Hair follicular keratinocyte (primary cell): ENCODE data around the gene PPP1CB. TPM values are rescaled to one million over a fixed set of nuclear protein-coding genes. Genes with fewer than 3 reads are reported as not detected.

Source experiments
- total RNA-seq: library from RNA; depleted of rRNA; stranded (reverse); fragments of >200 nt; gene quantifications from 2 replicates; pipeline ENCODE4 v1.2.3, GENCODE V29; 2015

Gene PPP1CB
- total RNA-seq = 90.4 and 114 TPM in 2 replicates

DNA sequence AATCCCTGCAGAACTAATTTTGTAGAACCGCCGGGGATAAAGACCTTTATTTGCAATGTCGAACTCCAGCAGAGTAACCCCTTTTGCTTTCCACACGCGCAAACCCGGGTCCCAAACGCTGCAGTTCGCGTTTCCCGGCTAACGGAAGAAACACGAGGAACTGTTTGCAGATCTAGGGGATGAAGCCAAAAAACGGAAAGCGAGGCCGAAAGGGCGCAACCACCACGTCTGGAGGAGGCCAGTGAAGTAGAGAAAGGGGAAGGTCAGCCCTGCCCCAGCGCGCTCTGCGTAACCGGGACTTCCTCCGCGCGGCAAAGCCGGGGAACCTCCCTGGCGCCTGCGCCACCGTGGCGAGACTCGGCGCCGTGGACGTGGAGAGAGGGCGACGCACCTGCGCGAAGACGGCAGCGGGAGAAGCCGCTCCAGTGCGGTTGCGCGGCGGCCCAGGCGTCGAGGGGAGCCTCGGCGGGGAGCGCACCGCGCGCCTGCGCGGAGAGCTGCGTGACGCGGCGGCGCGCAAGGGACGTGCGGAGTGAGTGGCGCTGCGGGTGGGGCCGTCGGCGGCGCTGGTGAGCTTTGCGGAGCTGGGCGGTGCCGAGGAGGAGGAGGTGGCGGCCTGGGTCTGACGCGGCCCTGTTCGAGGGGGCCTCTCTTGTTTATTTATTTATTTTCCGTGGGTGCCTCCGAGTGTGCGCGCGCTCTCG lies at the start of gene PPP1CB:
Gene PPP1CB (plus strand): TSS at position 579 of the 704 bp plus-strand sequence. CDS start 295 bp downstream, outside the sequence.

DNA sequence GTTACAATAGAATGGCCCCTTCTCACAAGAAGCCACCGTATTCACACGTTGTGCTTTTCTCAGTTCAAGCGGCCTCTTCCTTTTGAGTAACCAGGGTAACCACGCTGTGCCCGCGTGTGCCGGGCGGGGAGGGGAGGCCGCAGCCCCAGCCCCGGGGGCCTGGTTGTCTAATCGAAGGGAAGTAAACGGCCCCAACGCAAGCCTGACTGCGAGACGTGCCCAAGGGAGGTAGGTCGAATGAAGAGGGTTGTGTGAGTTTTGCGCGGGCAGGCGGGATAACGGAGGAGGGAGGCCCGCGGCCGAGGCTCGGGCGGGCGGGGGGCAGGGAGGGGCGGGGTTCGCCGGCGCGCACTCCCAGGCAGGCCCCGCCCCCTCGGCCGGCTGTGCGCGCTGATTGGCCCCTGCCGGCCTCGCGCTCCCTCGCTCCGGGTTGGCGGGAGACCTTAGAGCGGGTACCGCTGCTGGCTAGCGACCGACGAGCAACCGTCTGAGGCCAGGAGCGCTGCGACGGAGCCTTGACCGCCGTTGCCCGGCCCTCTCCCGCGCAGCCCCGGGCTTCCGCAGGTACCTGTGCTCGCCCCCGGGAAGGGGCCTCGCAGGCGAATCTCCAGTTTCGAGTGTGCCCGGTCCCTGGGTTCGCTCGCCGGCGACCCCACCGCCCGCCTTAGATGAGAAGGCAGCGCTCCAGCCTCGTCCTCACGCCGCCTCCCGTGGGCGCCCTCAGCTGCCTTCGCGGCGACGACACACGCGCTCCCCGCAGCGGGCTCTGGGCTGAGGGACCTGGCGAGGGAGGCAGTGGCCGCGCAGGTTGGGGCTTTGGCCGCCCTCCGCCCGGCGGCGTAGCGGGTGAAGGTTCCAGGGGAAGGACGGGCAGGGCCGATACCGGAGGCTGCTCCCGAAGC lies 59.0 kb downstream of the PPP1CB start, which contains the start of gene SPDYA:
Gene SPDYA (plus strand): TSS at position 451 of the 902 bp plus-strand sequence. CDS start 5,181 bp downstream, outside the sequence.

Other genes with a start within 250 kb of the PPP1CB start
- gene SPDYA, start 59.0 kb downstream of the PPP1CB start, total RNA-seq = not detected in 2 replicates
- 8.4 and 11.3 TPM in 2 replicates for gene TRMT61B, start 118.5 kb downstream of the PPP1CB start, total RNA-seq
- gene WDR43, start 142.8 kb downstream of the PPP1CB start, total RNA-seq = 37.6 and 61.1 TPM in 2 replicates
- not detected in 2 replicates for gene TOGARAM2, start 229.5 kb downstream of the PPP1CB start, total RNA-seq